T1000 (cell line): ENCODE results near the gene HSD17B1.
"Not testable (repeated sequence)": the region's sequence is repeated elsewhere in the genome, so short reads cannot be mapped to it uniquely, and the experiment has no call there.

Experiments
- DNase-seq: peaks from one replicate; lab custom pipeline; 2025; ENCODE audit warnings: mixed read lengths; lab: John Stamatoyannopoulos, UW

Gene HSD17B1

GRCh38 chr17:42552736-42553135 is at the start of gene HSD17B1:
Gene HSD17B1 (plus strand): TSS chr17:42552923. CDS start chr17:42552934, 11 bp downstream.
- DNase-seq: not testable (repeated sequence)

GRCh38 chr17:42502926-42503325 is 49.8 kb upstream of the HSD17B1 start:
- no peak for DNase-seq

GRCh38 chr17:42507671-42508070 is 45.1 kb upstream of the HSD17B1 start:
- no peak for DNase-seq

- DNase-seq: no peak
Measured at GRCh38 chr17:42508426-42509165, 44.1 kb upstream of the HSD17B1 start.

GRCh38 chr17:42509409-42509808 is 43.3 kb upstream of the HSD17B1 start:
- DNase-seq: no peak

GRCh38 chr17:42509841-42510240 is 42.9 kb upstream of the HSD17B1 start:
- DNase-seq: no peak

GRCh38 chr17:42512246-42512645 is 40.5 kb upstream of the HSD17B1 start:
- DNase-seq: no peak

GRCh38 chr17:42512733-42513251 is 39.9 kb upstream of the HSD17B1 start:
- DNase-seq: no peak

- DNase-seq: no peak
Measured at GRCh38 chr17:42513686-42514085, 39.0 kb upstream of the HSD17B1 start.

GRCh38 chr17:42514279-42514678 is 38.4 kb upstream of the HSD17B1 start:
- no peak for DNase-seq

- no peak for DNase-seq
Measured at GRCh38 chr17:42514867-42515266, 37.9 kb upstream of the HSD17B1 start.

- peak; percentile 85 for DNase-seq
Measured at GRCh38 chr17:42517516-42517915, 35.2 kb upstream of the HSD17B1 start.

GRCh38 chr17:42518046-42518754 is 34.5 kb upstream of the HSD17B1 start:
- peak; percentile 77 for DNase-seq

- DNase-seq: no peak
Measured at GRCh38 chr17:42518755-42519545, 33.8 kb upstream of the HSD17B1 start.

- DNase-seq: peak; percentile 89
Measured at GRCh38 chr17:42519546-42520491, 32.9 kb upstream of the HSD17B1 start.

GRCh38 chr17:42520540-42520951 is 32.2 kb upstream of the HSD17B1 start:
- no peak for DNase-seq

GRCh38 chr17:42521036-42521435 is 31.7 kb upstream of the HSD17B1 start:
- DNase-seq: no peak

- no peak for DNase-seq
Measured at GRCh38 chr17:42521666-42522262, 31.0 kb upstream of the HSD17B1 start.

GRCh38 chr17:42522263-42522790 is 30.4 kb upstream of the HSD17B1 start:
- no peak for DNase-seq

GRCh38 chr17:42522798-42523278 is 29.9 kb upstream of the HSD17B1 start:
- DNase-seq: no peak
